H1 (cell line): Measurements from ENCODE around the gene MGAT2. TPM values are rescaled to one million over a fixed set of nuclear protein-coding genes. Genes with fewer than 3 reads are reported as not detected.

Experiments used
- POU5F1 ChIP-seq: IDR thresholded peaks from 2 replicates; pipeline ENCODE4 v1.6.1; 2011; ENCODE audit warnings: low read depth, mild to moderate bottlenecking, low read length, moderate library complexity
- RFX5 ChIP-seq: IDR thresholded peaks from 2 replicates; pipeline ENCODE4 v1.6.1; 2011; ENCODE audit warnings: low read depth, low read length, improper control_type of control experiment, borderline replicate concordance
- RXRA ChIP-seq: IDR thresholded peaks from 2 replicates; pipeline ENCODE4 v1.6.1; 2011; ENCODE audit warnings: low read depth, mild to moderate bottlenecking, low read length, moderate library complexity; ENCODE audit not compliant: insufficient read depth
- polyA plus RNA-seq, 7 experiments: library from polyadenylated mRNA; depleted of rRNA in 3 of 7; stranded (reverse) in 5 of 7; unstranded in 2 of 7; fragments of >200 nt in 5 of 7; fragments of 200-250 nt in 2 of 7; gene quantifications; 1 replicate in 5 of 7; 2 replicates in 1 of 7; 4 replicates in 1 of 7; pipeline versions ENCODE4 v1.2.1 to v1.2.3, GENCODE V29; 2011 to 2013; ENCODE audit warnings: missing spikeins in 2 of 7, mixed read lengths in 2 of 7
- total RNA-seq: library from RNA; stranded (reverse); fragmentation: NEBNext Ultra II Directional; extraction: Animal tissue kit (Norgen Biotek cat#: 25700); gene quantifications from 2 replicates; pipeline ENCODE4 v1.2.1, GENCODE V29; 2021

The MGAT2 gene
- total and polyA plus RNA-seq, 2 of the 8 experiments (the other 6 are each of a cell fraction or from before 2014, with no cell fraction given), result 10.6 to 23.7 TPM

GRCh38 chr14:49615776-49616175, 4.8 kb upstream of the MGAT2 start (continued):
- TF ChIP-seq RFX5 (no peak), RXRA (no peak), POU5F1 (no peak)
